SK-N-SH (cell line): Measurements from ENCODE around the gene BTBD9.

Experiments
- CTCF ChIP-seq: fragments of 200-600 bp; sonication (generic); IDR thresholded peaks from 2 replicates; pipeline ENCODE4 v1.6.1; 2017; ENCODE audit warnings: antibody characterized with exemption, mild to moderate bottlenecking, moderate library complexity
- SIN3A ChIP-seq: IDR thresholded peaks from 2 replicates; pipeline ENCODE4 v1.6.1; 2012; ENCODE audit warnings: low read depth, mild to moderate bottlenecking, low read length, moderate library complexity, borderline replicate concordance
- TAF1 ChIP-seq: IDR thresholded peaks from 2 replicates; pipeline ENCODE4 v1.6.1; 2012; ENCODE audit warnings: low read depth, mild to moderate bottlenecking, low read length, moderate library complexity, borderline replicate concordance

GRCh38 chr6:38687043-38687353 is 47.3 kb upstream of the BTBD9 start:
- TF ChIP-seq TAF1 (no peak), CTCF (no peak), SIN3A (no peak)
